NCI-H2081 (cell line): Measurements from ENCODE around the gene TJP1.
"Not testable (repeated sequence)": the region's sequence is repeated elsewhere in the genome, so short reads cannot be mapped to it uniquely, and the experiment has no call there.

Experiments used
- DNase-seq, 2 experiments: peaks; one replicate each; lab custom pipeline; 2025; lab: John Stamatoyannopoulos, UW

The TJP1 gene

DNA sequence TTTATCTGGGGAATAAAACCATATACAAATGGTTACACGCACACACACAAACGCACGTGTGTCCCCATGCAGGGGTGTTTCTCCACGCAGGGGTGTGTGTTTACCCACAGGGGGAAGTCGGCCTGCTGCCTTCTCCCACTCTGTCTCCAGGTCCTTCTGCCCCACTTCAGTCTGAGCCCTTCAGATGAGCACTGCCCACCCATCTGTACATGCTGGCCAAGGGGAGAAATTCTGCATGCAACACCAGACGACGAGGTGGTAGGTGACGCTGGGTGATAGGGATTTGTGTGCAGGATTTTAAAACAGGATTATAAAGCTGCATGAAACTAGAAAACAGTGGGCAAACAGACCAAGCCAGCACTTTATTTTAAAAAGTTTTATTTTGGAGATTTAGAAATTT is 122.5 kb downstream of the TJP1 start:
- DNase-seq = no peak

DNA sequence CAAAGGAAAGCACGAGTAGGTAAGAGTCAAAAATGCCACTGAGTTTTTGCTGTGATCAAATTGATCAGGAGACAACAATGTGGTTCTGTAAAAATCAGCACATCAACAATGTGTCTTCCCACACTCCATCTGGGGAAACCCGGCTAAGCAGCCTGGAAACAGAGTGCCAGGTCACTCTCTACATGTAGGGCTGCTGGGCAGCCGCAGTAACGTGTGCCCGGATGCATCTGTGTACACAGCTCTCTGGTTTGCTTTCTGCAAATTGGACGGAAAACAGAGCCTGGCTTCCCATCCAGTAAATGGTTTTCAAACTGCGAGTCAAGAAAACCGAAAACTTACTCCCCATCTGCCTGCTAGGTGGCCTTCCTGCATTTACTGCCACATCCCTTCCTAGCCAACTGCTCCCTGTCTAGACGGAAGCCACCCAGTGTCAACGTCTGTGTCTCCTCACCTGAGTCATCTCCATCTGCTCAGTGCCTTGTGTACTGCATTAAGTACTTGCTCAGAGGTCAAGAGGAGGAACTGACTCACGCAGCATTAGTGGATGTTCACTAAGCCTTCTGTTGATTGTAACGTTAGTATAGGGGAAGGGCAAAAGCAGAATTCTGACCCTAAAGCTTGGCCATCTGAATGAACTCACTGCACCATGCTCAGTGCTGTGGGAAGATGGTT is 124.1 kb downstream of the TJP1 start:
- peak; percentile 47 to 80 for DNase-seq

DNA sequence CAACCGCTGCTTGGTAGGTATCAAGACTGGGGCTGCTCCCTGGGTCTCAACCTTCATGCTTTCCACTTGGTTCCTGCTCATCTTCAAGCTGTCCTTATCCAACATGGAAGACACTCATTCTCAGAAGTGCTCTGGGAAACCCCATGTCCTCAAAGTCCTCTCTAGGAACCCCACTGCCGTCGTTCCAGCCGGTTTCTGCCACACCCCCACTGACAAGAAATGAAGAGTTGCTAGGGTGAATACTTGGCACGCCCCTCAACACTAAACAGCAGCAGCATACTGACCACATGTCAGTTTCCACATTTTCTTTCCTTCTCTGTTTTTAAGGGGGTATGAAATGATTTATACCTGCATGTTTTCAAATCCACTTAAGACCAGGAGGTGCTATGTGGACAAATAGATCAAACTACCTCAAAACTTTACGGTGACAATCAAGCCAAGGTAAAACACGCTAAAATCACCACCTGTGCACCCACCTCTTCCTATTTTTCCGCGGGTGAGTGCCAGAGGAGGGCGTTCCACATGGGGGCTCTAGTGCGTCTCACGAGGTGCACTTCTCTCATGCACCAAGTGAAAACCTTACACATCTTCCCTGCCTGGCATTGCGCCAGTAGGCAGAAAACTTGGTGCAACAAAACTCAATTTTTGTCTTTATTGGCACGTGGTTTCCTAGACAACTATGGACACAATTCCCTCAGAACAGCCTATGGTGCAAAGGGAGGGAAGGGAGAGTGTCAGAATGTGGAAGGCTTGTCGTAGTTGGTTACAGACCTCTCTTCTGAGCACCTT is 125.1 kb downstream of the TJP1 start:
- DNase-seq = no peak

DNA sequence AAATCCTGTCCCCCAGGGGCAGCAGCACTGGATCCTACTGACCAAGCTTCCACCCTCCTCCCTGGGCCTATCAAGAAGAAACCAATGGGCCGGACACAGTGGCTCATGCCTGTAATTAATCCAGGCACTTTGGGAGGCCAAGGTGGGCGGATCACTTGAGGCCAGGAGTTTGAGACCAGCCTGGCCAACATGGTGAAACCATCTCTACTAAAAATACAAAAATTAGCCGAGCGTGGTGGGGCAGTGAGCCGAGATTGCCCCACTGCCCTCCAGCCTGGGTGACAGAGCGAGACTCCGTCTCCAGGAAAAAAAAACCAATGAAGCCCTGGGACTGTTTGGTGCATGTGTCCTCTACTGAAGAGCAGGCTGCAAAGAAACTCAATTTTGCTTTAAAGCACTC is 125.8 kb downstream of the TJP1 start:
- DNase-seq = not testable (repeated sequence)

DNA sequence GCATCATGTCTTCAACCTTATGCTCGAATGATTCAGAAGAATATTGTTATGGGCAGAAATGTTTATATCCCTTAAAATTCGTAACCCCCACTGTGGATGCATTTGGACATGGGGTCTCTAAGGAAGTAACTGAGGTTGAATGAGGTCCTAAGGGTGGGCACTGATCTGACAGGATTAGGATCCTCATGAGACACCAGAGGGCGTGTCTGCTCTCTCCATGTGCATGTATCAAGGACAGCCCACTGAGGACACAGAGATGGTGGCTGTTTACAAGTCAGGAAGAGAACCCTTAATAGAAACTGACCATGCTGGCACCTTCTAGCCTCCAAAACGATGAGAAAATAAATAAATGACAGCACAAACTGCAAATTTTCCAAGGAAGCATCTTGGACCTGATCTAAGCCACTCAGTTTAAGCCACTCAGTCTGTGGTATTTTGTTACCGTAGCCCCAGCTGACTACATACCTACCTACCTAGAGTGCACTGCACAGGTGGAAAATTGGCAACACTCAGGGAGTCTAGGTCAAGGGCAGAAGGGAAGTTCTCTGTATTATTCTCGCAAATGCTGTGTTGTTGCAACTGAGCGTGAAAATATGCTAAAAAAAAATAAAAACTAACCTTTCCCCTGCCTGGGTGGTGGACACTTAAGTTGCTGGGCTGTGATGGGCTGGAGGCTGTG is 126.6 kb downstream of the TJP1 start:
- no peak for DNase-seq

DNA sequence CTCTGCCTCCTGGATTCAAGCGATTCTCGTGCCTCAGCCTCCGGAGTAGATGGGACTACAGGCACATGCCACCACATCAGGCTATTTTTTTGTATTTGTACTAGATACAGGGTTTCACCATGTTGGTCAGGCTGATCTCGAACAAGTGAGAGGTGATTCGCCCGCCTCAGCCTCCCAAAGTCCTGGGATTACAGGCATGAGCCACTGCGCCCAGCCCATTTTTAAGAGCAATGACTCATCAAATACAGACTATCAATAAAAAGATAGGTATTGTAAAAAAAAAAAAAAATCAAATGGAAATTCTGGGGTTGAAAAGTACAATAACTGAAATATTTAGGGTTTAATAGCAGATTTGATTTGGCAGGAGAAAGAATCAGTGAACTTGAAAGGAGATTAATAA is 129.0 kb downstream of the TJP1 start:
- no peak for DNase-seq

DNA sequence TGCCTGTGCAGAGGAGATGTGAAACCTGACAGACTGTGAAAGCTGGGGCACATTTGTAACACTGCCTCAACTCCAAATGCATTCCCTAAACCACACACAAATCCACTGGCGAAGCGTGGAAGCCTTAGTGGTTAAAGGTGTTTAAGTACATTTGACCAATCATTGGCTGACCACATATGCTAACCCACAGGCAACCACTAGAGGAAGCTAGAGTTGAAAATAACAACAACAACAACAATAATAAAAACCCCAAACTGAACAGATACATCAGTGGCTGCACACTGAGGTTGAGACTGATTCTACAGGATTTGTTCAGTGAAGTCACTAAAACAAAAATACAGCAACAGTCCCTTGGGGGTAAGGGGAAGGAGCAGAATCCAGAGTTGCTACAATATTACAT is 129.7 kb downstream of the TJP1 start:
- no peak for DNase-seq

DNA sequence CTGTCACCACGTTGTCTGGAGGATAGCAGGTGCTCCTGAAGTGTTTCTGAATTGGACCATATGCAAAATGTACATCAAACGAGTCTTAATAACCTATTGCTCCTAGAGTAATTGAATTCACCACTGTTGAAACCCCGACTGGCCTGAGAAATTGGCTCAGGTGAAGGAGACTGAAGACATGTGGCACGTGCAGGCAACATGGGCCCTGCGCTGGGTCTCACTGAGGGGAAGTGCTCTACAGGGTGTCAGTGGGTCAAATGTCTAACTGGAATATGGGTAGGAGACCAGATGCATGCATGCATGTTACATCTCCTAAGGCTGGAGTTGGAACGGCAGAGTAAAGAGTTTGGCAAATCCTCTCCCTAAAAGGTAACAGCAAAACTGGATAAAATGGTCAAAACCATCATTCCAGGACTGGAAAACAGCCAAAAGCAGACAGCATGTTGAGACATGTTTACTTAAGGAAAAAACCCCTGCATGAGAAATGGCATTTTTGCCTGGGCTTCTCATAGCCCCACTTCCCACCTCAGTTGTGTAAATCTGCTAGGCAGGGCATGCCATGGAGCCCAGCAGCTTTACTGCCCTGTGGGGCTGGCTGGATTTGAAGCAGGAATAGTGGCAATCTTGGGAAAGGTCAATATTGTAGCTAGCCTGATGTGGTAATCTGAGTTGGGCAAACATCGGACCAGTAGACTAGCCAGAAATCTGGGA is 131.3 kb downstream of the TJP1 start:
- peak in 1 of 2 experiments; percentile 32 for DNase-seq

DNA sequence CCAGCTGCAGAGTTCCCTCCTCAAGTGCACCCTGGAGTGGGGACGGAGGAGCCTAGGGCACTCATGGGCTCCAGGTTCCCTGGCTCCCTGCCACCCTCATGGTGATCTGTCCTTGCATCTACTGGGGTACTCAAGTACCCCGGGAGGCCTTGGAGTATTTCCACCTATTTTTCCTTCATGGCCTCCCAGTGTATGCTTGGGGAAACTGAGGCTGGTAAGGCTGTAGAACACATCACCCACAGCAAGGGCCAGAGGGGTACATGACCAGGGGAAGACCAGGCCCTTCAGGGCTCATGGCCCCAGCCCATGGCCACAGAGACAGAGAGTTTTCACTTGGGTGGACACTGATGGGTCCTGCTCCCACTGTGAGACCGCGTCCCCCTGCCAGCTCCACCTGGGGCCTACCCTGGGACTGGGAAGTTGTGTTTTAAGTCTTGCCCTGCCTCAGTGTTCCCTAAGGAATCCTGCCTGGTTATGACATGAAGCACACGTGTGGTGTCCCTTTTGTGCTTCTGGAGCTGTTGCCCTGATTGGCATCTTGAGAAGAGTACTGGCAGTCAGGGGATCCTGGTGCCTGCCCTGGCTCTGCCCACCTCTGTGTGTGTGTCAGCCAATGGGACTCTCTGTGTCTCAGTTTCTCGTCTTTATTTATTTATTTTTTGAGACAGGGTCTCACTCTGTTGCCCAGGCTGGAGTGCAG is 132.8 kb downstream of the TJP1 start:
- no peak for DNase-seq

DNA sequence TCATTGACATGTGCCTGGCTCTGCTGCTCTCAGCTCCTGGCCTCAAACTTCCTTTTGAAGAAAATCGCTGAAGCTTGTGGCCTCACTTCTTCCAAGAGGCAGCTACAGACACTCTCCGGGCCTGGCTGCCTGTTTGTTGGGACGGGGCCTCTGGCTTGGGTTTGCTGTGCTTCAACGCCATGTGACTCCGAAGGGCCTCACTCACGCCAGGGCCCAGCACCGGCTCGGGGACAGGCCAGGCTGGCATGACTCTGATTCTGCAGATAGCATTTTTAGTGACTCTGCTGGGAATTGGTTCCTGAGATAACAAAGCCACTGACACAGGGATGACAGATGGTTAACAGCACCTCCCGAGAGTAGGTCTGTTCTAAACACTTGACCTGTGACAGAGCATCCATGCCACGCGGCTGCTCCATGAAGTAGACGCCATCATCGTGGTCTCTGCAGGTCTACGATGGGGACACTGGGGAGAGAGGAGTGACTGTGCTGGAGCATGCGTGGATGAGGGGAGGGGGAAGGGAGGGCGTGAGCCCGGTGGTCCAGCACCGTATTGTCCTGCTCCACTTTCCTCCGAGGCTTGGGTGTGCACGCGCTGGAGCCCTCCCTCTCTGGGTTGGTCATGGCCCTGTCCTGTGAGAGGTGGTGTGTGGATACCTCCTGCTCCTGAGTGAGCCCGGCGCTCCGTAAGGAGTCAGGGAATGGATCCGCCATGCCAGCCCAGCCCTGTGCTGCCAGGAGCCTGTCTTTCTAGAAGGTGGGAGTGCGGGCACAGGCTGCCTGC is 133.6 kb downstream of the TJP1 start:
- DNase-seq = no peak

DNA sequence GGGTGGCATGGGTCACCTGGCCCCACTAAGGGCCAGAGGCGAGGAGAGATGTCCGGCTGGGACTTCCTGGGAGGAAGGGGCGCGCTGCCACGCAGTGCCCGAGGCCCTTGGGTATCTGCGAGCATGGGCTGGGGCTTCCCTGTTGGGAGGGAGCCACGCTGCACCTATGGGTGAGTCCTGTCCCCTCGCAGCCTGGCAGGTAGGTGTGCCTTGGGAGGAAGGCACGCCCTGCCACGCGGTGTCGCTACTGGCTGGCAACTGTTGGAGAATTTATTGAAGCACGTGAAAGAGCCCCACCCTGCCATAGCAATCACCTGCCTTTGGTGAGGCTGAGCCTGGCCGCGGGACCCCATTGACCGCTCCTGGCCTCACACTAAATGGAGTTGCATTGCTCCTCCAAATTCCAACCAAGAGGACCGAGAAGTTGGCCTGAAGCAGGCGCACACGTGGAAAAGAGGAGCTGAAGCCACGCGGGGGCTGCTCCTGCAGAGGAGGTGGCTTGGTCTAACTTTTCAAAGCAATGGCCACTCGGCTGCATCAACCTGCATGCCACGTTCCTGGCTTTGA is 134.2 kb downstream of the TJP1 start:
- no peak for DNase-seq

DNA sequence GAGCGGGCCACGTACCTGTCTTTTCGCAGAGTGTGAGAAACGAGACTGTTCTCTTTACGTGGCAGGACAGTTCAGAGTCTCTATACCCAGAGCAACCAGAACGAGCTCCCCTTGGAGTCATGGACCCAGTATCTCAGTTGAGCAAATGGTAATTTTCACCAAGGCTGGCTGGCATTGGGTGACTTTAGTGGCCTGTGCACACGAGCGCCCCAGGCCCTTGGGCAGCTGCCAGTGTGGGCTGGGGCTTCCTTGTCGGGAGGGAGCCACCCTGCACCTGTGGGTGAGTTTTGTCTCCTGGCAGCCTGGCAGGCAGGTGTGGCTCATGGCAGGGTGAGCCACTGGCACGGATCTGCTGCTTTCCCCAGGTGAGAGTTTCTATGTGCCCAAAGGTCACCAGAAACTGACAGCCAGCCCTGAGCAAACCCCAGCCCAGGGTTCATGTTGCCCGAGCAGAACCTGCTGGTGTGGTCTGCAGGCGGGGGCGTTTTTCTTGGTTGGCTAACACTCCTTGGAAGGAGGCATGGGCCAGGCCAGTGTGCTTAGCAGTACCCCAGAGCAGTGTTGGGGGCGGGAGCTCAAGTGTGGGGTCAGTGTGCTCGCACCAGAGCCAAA is 135.0 kb downstream of the TJP1 start:
- DNase-seq = peak; percentile 76 to 92

DNA sequence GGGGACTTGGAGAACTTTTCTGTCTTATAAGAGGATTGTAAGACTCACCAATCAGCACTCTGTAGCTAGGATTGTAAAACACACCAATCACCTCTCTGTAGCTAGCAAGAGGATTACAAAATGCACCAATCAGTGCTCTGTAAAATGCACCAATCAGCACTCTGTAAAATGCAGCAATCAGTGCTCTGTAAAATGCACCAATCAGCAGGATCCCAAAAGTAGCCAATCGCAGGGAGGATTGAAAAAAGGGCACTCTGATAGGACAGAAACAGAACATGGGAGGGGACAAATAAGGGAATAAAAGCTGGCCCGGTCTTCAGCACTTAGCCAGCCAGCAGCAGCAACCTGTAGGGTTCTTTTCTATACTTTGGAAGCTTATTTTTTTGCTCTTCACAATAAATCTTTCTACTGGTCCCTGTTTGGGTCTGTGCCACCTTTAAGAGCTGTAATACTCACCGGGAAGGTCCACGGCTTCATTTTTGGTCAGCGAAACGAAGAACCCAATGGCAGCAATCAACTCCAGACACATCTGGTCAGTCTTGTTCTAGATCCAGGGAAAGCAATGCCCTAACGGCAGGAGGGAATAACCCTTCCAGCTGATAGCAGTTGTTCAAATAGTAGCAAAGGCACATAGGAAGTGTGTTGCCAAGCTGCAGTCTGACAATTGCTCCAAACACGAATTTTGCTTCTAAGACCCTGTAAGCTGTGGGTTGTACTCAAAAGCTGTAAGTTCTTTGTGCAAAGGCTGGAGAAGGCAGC is 135.6 kb downstream of the TJP1 start:
- peak in 1 of 2 experiments; percentile 79 for DNase-seq

DNA sequence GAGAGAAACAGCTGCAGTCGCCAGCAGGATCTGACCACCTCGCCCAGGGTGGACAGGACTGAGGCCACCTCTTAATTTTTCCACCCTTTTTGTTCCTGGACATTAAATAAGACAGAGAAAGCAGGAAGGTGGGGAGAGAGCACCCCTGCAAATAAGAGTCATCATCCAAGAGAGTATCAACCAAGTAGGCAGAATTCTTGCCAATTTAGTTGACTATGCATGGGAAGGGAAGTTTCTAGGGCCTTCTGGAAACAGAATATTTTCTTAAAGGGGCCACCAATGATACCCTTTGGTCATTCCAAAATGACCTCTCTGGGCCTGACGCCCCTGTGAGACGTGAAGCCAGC is 136.2 kb downstream of the TJP1 start:
- no peak for DNase-seq

DNA sequence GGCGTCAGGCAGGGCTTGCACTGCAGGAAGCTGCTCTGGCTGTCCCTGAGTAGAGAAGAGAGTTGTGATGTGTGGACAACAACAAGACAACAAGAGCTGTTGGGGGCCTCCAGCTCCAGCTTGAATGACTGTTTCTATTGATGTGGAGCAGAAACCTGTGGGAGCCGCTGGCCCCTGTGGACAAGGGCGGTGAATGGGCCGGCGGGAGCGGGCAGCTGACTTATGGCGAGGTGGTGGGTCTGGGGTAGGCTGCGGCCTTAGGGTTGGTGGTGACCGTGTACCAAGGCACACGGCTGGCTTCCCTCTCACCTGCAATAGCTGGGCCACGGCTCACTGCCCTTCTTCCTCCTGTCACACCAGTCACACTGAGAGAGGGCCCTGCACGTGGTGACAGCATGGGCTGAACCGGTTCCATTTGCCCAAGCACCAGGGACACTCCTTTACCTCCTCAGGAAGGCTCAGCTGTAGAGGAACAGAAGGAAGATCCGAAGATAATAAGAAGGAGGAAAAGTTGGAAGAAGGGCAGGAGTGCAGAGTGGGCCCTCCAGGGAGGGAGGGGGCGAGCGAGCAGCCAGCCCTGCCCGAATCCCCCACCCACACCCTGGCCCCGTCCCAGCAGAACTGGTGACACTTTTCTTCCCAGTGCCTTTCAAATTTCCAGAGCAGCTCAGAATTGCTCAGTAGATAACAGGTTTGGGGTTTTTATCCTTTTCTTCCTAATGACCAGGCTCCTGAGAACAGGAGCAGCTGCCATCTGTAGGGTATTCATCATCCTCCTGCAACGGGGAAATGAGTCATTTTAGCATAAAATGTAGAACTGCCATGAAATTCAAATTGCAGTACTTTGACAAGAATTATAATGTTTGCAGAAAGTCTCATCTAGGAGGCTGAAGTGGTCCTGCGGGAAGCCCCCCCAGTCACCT is 136.9 kb downstream of the TJP1 start:
- DNase-seq = no peak

DNA sequence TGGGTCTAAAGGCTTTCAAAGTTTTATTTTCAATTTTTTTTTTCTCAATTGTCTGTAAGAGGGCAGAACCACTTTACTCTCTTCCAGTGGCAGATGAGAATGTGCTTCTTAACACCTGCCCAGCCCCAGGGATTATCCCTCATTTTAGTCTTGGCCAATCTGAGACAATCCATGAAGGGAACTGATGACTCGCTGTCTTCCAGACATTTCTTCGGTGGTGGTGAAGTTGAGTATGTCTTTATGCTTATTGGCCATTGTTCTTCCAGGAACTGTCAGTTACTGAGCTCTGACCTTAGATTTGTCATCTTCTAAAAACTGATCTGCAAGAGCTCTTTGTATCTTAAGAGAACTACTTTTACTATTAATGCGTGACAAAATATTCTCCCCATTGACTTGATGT is 139.5 kb downstream of the TJP1 start:
- DNase-seq = no peak

DNA sequence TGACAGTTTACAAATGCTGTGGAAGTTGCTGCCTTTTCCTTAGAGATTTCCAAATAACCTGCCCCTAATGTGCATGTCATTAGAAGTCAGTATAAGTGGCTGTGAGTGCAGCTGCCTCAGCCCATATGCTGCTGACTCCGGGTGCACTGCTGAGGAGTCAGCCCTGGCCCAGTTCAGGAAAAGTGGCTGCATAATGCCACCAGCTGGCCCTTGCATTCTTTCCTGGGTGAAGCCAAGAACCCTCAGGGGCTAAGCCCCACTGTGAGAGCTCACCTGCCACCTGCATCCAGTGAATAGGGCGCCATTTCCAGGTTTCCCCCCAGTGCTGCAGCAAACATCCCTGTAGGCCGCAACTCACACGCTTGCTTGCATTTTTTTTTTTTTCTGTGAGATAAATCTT is 139.9 kb downstream of the TJP1 start:
- peak in 1 of 2 experiments; percentile 20 for DNase-seq

DNA sequence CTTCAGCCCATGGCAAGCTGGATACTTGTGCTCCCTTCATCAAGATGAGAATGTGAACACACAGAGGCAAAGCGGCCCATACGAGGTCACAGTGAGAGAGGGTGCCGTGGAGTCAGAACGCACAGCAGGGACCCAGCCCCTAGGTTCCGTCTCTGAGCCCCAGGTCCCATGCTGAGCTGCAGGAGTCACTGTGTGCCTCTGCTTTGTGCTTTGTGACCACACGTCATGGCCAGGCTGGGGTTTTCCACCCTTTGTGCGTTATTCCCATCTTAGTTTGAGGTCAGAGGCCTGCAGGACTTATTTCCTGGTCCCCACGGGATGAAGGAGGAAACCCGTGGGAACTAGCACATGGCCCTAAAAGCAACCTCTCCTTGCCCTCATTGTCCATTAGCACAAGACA is 140.3 kb downstream of the TJP1 start:
- no peak for DNase-seq
